ENCODE results near the gene TRIM17. TPM values are rescaled to one million over a fixed set of nuclear protein-coding genes. Genes with fewer than 3 reads are reported as not detected.

Gene TRIM17
- total RNA-seq, 1 donor from 2014 or later = 9.4 TPM

DNA sequence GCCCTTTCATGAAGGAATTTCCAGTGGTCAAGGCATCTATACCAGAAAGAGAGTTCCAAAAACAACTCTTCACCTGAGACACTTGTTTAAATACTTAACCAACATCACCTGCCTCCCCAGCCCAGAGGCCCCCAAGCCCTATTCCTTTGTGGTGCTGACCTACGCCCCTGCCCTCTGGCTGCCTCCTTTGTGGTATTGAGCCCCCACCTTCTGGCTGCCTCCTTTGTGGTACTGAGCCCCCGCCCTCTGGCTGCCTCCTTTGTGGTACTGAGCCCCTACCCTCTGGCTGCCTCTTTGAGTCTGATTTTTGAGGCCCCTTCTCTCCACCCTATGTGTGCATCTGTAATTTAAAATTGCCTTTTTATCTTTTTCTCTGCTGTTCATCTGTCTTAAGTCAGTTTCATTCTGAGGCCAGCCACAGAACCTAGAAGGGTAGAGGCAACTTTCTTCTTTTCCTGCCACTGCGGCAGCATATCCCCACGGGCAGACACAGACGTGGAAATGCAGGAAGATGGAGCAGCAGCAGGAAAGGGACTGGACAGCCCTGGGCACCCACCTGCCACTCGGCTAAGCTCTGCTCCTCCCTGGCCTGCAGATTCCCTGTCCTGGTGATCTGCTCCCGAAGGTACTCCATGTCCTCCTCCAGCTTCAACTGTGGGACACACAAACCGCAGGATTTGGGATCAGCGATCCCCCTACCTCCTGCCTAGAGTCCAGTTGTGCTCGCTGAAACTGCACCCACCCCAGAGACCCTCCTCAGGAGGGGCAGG lies 3.2 kb downstream of the TRIM17 start:
- H3K36me3 Mint-ChIP-seq = no peaks in the 10 kb centered on the region
- peaks cover 13% of the 10 kb centered on the region for H3K4me1 Mint-ChIP-seq (ENCODE audit: unreplicated experiment)
- H3K27ac Mint-ChIP-seq = peak overlapping the region; percentile 53
- no peak for DNase-seq (ENCODE audit: extremely low spot score, unreplicated experiment)
- no peaks in the 10 kb centered on the region for H3K9me3 Mint-ChIP-seq
- peak overlapping the region; percentile 41 for H3K4me3 Mint-ChIP-seq
- peaks cover 7% of the 10 kb centered on the region for H3K27me3 Mint-ChIP-seq
- TF ChIP-seq, protein P1, sequence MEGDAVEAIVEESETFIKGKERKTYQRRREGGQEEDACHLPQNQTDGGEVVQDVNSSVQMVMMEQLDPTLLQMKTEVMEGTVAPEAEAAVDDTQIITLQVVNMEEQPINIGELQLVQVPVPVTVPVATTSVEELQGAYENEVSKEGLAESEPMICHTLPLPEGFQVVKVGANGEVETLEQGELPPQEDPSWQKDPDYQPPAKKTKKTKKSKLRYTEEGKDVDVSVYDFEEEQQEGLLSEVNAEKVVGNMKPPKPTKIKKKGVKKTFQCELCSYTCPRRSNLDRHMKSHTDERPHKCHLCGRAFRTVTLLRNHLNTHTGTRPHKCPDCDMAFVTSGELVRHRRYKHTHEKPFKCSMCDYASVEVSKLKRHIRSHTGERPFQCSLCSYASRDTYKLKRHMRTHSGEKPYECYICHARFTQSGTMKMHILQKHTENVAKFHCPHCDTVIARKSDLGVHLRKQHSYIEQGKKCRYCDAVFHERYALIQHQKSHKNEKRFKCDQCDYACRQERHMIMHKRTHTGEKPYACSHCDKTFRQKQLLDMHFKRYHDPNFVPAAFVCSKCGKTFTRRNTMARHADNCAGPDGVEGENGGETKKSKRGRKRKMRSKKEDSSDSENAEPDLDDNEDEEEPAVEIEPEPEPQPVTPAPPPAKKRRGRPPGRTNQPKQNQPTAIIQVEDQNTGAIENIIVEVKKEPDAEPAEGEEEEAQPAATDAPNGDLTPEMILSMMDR (conservative IDR thresholded peaks at IDR 0.05) = no peak

DNA sequence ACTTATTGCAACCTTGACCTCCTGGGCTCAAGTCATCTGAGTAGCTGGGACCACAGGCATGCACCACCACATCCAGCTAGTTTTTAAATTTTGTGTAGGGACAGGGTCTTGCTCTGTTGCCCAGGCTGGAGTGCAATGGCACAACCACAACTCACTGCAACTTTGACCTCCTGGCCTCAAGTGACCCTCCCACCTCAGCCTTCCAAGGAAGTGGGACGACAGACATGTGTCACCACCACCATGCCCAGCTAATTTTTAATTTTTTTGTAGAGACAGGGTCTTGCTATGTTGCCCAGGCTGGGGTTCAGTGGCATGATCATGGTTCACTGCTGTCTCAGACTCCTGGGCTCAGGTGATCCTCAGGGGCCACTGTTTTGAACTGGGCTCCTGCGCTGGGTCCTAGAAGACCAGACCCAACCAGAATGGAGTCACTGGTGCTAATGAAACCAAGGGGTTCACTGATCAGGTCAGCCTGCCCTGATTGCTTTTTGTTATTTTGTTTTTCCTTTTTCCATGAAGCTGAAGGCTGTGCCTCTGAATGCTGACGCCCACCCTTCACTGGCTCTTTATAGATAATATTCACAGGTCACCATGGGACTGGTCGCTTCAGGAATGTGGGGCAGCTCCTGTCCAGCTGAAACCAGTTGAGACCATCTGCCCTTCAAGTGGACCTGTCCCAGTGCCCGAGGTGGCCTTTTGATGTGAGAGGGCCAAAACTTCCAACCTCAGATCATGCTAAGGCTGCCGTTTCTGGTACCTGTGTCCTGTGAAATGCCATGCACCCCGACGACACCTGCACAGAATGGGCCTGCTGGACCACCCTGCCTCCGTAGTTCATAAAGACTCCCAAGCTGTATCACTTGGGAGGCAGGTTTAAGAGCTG lies 4.9 kb downstream of the TRIM17 start:
- H3K4me3 Mint-ChIP-seq = no peak overlapping the region
- no peak for DNase-seq (ENCODE audit: extremely low spot score, unreplicated experiment)
- TF ChIP-seq, protein P1 (conservative IDR thresholded peaks at IDR 0.05) = no peak
- no peaks in the 10 kb centered on the region for H3K36me3 Mint-ChIP-seq
- no peak overlapping the region for H3K27ac Mint-ChIP-seq
- peaks cover 4% of the 10 kb centered on the region for H3K27me3 Mint-ChIP-seq
- no peaks in the 10 kb centered on the region for H3K9me3 Mint-ChIP-seq
- peaks cover 13% of the 10 kb centered on the region for H3K4me1 Mint-ChIP-seq (ENCODE audit: unreplicated experiment)

- no peak overlapping the region for H3K27ac Mint-ChIP-seq
- H3K4me3 Mint-ChIP-seq = no peak overlapping the region
- no peaks in the 10 kb centered on the region for H3K9me3 Mint-ChIP-seq
- H3K27me3 Mint-ChIP-seq = peaks cover 4% of the 10 kb centered on the region
- TF ChIP-seq, protein P1 (conservative IDR thresholded peaks at IDR 0.05) = no peak
- DNase-seq (ENCODE audit: extremely low spot score, unreplicated experiment) = no peak
- peaks cover 13% of the 10 kb centered on the region for H3K4me1 Mint-ChIP-seq (ENCODE audit: unreplicated experiment)
- H3K36me3 Mint-ChIP-seq = no peaks in the 10 kb centered on the region
These were observed 5.5 kb downstream of the TRIM17 start for GRCh38 chr1:228411121-228411520.

DNA sequence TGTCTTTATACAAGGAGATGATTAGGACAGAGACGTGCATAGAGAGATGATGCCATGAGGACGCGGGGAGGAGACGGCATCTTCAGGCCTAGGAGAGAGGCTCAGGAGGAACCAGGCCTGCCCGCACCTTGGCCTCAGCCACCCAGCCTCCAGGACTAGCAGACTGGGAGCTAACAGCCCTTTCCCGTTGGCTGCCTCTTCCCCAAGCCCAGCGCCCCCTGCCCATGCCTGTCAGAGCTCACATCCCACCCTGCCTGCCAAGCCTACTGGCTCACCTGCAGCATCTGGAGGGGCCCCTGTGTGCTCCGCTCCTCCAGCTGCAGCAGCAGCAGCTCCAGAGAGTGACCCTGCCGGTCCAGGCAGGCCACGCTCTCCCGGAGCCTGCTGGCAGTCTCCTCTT lies 6.0 kb downstream of the TRIM17 start:
- Mint-ChIP-seq H3K9me3 (no peaks in the 10 kb centered on the region), H3K27me3 (peaks cover 3% of the 10 kb centered on the region), H3K27ac (no peak overlapping the region), H3K4me1 (ENCODE audit: unreplicated experiment) (peaks cover 11% of the 10 kb centered on the region), H3K4me3 (no peak overlapping the region), H3K36me3 (no peaks in the 10 kb centered on the region)
- no peak for DNase-seq (ENCODE audit: extremely low spot score, unreplicated experiment)
- TF ChIP-seq, protein P1 (conservative IDR thresholded peaks at IDR 0.05) = no peak

DNA sequence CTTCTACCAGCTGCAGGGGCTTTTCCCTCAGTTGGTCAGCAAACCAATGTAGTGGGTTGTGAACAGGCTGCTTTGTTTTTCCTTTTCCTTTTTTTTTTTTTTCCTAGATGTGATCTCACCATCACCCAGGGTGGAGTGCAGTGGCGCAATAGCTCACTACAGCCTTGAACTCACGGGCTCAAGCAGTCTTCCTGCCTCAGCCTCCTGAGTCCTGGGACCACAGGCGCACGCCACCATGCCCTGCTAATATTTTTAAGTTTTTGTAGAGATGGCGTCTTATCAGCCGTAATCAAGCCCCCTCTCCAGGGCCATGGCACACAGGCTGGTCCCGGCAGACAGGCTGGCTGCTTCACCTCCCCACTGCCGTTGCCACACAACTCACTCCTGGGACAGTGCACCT lies 6.6 kb downstream of the TRIM17 start:
- Mint-ChIP-seq H3K27me3 (no peaks in the 10 kb centered on the region), H3K36me3 (no peaks in the 10 kb centered on the region), H3K4me1 (ENCODE audit: unreplicated experiment) (peaks cover 8% of the 10 kb centered on the region), H3K4me3 (peak overlapping the region; percentile 25), H3K27ac (peak overlapping the region; percentile 26), H3K9me3 (no peaks in the 10 kb centered on the region)
- TF ChIP-seq, protein P1 (conservative IDR thresholded peaks at IDR 0.05) = no peak
- DNase-seq (ENCODE audit: extremely low spot score, unreplicated experiment) = no peak

Data from type B pancreatic cell (in vitro differentiated cells).